ENCODE results near the gene CALD1.

CALD1 gene

GRCh38 chr7:134787064-134787463 is 7.6 kb downstream of the CALD1 start:
- Histone ChIP-seq H4K8ac (ENCODE audit: low read depth, low read length) (no peak overlapping the region), H3K36me3 (replicated peaks in 1 of 2; ENCODE audit: control insufficient read depth in 2 of 2, insufficient read depth in 2 of 2, low read length in 2 of 2) (peaks cover 0 to 2% of the 10 kb centered on the region in 2 donors), H3K4me2 (ENCODE audit: insufficient read depth, low read length, poor library complexity, severe bottlenecking) (no peak overlapping the region), H3K9me3 (replicated peaks in 1 of 2; ENCODE audit: control insufficient read depth in 2 of 2, insufficient read depth in 1 of 2, low read depth in 1 of 2, low read length in 2 of 2) (peaks cover 0 to 3% of the 10 kb centered on the region in 2 donors), H3K79me1 (ENCODE audit: low read depth, low read length) (no peaks in the 10 kb centered on the region), H3K4me3 (ENCODE audit: low read length in 2 of 2) (no peak overlapping the region), H3K27me3 (ENCODE audit: control insufficient read depth in 3 of 3, insufficient read depth in 3 of 3, low read depth in 1 of 3, low read length in 3 of 3) (no peaks in the 10 kb centered on the region), H2AFZ (ENCODE audit: low read length) (no peak overlapping the region), H3K4me1 (ENCODE audit: control insufficient read depth in 2 of 2, insufficient read depth in 1 of 2, low read depth in 1 of 2, low read length in 2 of 2) (peaks cover 5 to 20% of the 10 kb centered on the region in 2 donors), H3K18ac (ENCODE audit: low read length) (no peak overlapping the region), H3K9ac (ENCODE audit: low read depth, low read length, poor library complexity) (no peak overlapping the region), H2BK120ac (ENCODE audit: low read depth, low read length) (no peak overlapping the region), H2BK5ac (ENCODE audit: low read length) (no peak overlapping the region), H3K27ac (replicated peaks; ENCODE audit: low read length) (no peak overlapping the region), H4K91ac (ENCODE audit: low read depth, low read length, poor library complexity) (no peak overlapping the region), H2BK12ac (ENCODE audit: low read length) (no peak overlapping the region), H3K4ac (ENCODE audit: low read length) (no peak overlapping the region), H2BK15ac (ENCODE audit: low read length) (no peak overlapping the region), H2AK5ac (ENCODE audit: low read depth, low read length) (no peak overlapping the region), H3K23ac (ENCODE audit: low read depth, low read length, poor library complexity) (no peak overlapping the region), H3K14ac (ENCODE audit: low read length) (no peak overlapping the region)
- no CpG with 5 or more reads among the region's 2 CpGs for WGBS, 2 donors (ENCODE audit: extremely low coverage in 2 of 2, insufficient read length in 2 of 2, insufficient replicate concordance in 1 of 2)
- DNase-seq (ENCODE audit: low spot score): no peak

GRCh38 chr7:134787720-134788119 is 8.3 kb downstream of the CALD1 start:
- DNase-seq (ENCODE audit: low spot score): no peak
- no peak overlapping the region for H3K18ac ChIP-seq (ENCODE audit: low read length)
- peaks cover 5 to 20% of the 10 kb centered on the region in 2 donors for H3K4me1 ChIP-seq (ENCODE audit: control insufficient read depth in 2 of 2, insufficient read depth in 1 of 2, low read depth in 1 of 2, low read length in 2 of 2)
- H2AK5ac ChIP-seq (ENCODE audit: low read depth, low read length): no peak overlapping the region
- peaks cover 0 to 3% of the 10 kb centered on the region in 2 donors for H3K9me3 ChIP-seq (replicated peaks in 1 of 2; ENCODE audit: control insufficient read depth in 2 of 2, insufficient read depth in 1 of 2, low read depth in 1 of 2, low read length in 2 of 2)
- H2BK15ac ChIP-seq (ENCODE audit: low read length): no peak overlapping the region
- H4K91ac ChIP-seq (ENCODE audit: low read depth, low read length, poor library complexity): no peak overlapping the region
- H2BK12ac ChIP-seq (ENCODE audit: low read length): no peak overlapping the region
- no peak overlapping the region for H3K23ac ChIP-seq (ENCODE audit: low read depth, low read length, poor library complexity)
- H3K4ac ChIP-seq (ENCODE audit: low read length): no peak overlapping the region
- no peak overlapping the region for H3K9ac ChIP-seq (ENCODE audit: low read depth, low read length, poor library complexity)
- no CpG with 5 or more reads among the region's 3 CpGs for WGBS, 2 donors (ENCODE audit: extremely low coverage in 2 of 2, insufficient read length in 2 of 2, insufficient replicate concordance in 1 of 2)
- no peaks in the 10 kb centered on the region for H3K79me1 ChIP-seq (ENCODE audit: low read depth, low read length)
- H2BK120ac ChIP-seq (ENCODE audit: low read depth, low read length): no peak overlapping the region
- no peak overlapping the region for H3K27ac ChIP-seq (replicated peaks; ENCODE audit: low read length)
- H3K14ac ChIP-seq (ENCODE audit: low read length): no peak overlapping the region
- peaks cover 0 to 2% of the 10 kb centered on the region in 2 donors for H3K36me3 ChIP-seq (replicated peaks in 1 of 2; ENCODE audit: control insufficient read depth in 2 of 2, insufficient read depth in 2 of 2, low read length in 2 of 2)
- no peak overlapping the region for H2AFZ ChIP-seq (ENCODE audit: low read length)
- no peak overlapping the region for H3K4me2 ChIP-seq (ENCODE audit: insufficient read depth, low read length, poor library complexity, severe bottlenecking)
- H3K27me3 ChIP-seq (ENCODE audit: control insufficient read depth in 3 of 3, insufficient read depth in 3 of 3, low read depth in 1 of 3, low read length in 3 of 3): no peaks in the 10 kb centered on the region
- no peak overlapping the region for H2BK5ac ChIP-seq (ENCODE audit: low read length)
- no peak overlapping the region for H4K8ac ChIP-seq (ENCODE audit: low read depth, low read length)
- no peak overlapping the region for H3K4me3 ChIP-seq (ENCODE audit: low read length in 2 of 2)

- no CpG with 5 or more reads among the region's 2 CpGs for WGBS, 2 donors (ENCODE audit: extremely low coverage in 2 of 2, insufficient read length in 2 of 2, insufficient replicate concordance in 1 of 2)
- Histone ChIP-seq H3K27ac (replicated peaks; ENCODE audit: low read length) (no peak overlapping the region), H3K9me3 (replicated peaks in 1 of 2; ENCODE audit: control insufficient read depth in 2 of 2, insufficient read depth in 1 of 2, low read depth in 1 of 2, low read length in 2 of 2) (peaks cover 0 to 3% of the 10 kb centered on the region in 2 donors), H3K36me3 (replicated peaks in 1 of 2; ENCODE audit: control insufficient read depth in 2 of 2, insufficient read depth in 2 of 2, low read length in 2 of 2) (no peaks in the 10 kb centered on the region), H2BK5ac (ENCODE audit: low read length) (no peak overlapping the region), H3K14ac (ENCODE audit: low read length) (no peak overlapping the region), H3K9ac (ENCODE audit: low read depth, low read length, poor library complexity) (no peak overlapping the region), H3K4me3 (ENCODE audit: low read length in 2 of 2) (no peak overlapping the region), H3K18ac (ENCODE audit: low read length) (no peak overlapping the region), H2AFZ (ENCODE audit: low read length) (no peak overlapping the region), H4K91ac (ENCODE audit: low read depth, low read length, poor library complexity) (no peak overlapping the region), H2BK12ac (ENCODE audit: low read length) (no peak overlapping the region), H2BK15ac (ENCODE audit: low read length) (no peak overlapping the region), H3K4me2 (ENCODE audit: insufficient read depth, low read length, poor library complexity, severe bottlenecking) (no peak overlapping the region), H2AK5ac (ENCODE audit: low read depth, low read length) (no peak overlapping the region), H3K23ac (ENCODE audit: low read depth, low read length, poor library complexity) (no peak overlapping the region), H2BK120ac (ENCODE audit: low read depth, low read length) (no peak overlapping the region), H3K4ac (ENCODE audit: low read length) (no peak overlapping the region), H4K8ac (ENCODE audit: low read depth, low read length) (no peak overlapping the region), H3K4me1 (ENCODE audit: control insufficient read depth in 2 of 2, insufficient read depth in 1 of 2, low read depth in 1 of 2, low read length in 2 of 2) (peaks cover 4 to 17% of the 10 kb centered on the region in 2 donors), H3K27me3 (ENCODE audit: control insufficient read depth in 3 of 3, insufficient read depth in 3 of 3, low read depth in 1 of 3, low read length in 3 of 3) (no peaks in the 10 kb centered on the region), H3K79me1 (ENCODE audit: low read depth, low read length) (peaks cover 3% of the 10 kb centered on the region)
- DNase-seq (ENCODE audit: low spot score): no peak
Measured at GRCh38 chr7:134788191-134788590, 8.8 kb downstream of the CALD1 start.

GRCh38 chr7:134789967-134790685 is 10.7 kb downstream of the CALD1 start:
- no peak overlapping the region for H2BK15ac ChIP-seq (ENCODE audit: low read length)
- H3K27me3 ChIP-seq (ENCODE audit: control insufficient read depth in 3 of 3, insufficient read depth in 3 of 3, low read depth in 1 of 3, low read length in 3 of 3): no peaks in the 10 kb centered on the region
- peaks cover 2% of the 10 kb centered on the region in 2 donors for H3K4me1 ChIP-seq (ENCODE audit: control insufficient read depth in 2 of 2, insufficient read depth in 1 of 2, low read depth in 1 of 2, low read length in 2 of 2)
- peaks cover 3 to 4% of the 10 kb centered on the region in 2 donors for H3K9me3 ChIP-seq (replicated peaks in 1 of 2; ENCODE audit: control insufficient read depth in 2 of 2, insufficient read depth in 1 of 2, low read depth in 1 of 2, low read length in 2 of 2)
- peaks cover 0 to 4% of the 10 kb centered on the region in 2 donors for H3K36me3 ChIP-seq (replicated peaks in 1 of 2; ENCODE audit: control insufficient read depth in 2 of 2, insufficient read depth in 2 of 2, low read length in 2 of 2)
- H3K27ac ChIP-seq (replicated peaks; ENCODE audit: low read length): no peak overlapping the region
- H3K23ac ChIP-seq (ENCODE audit: low read depth, low read length, poor library complexity): no peak overlapping the region
- peaks cover 3% of the 10 kb centered on the region for H3K79me1 ChIP-seq (ENCODE audit: low read depth, low read length)
- H3K9ac ChIP-seq (ENCODE audit: low read depth, low read length, poor library complexity): no peak overlapping the region
- H2AK5ac ChIP-seq (ENCODE audit: low read depth, low read length): no peak overlapping the region
- no peak overlapping the region for H3K4me2 ChIP-seq (ENCODE audit: insufficient read depth, low read length, poor library complexity, severe bottlenecking)
- WGBS, 2 donors (ENCODE audit: extremely low coverage in 2 of 2, insufficient read length in 2 of 2, insufficient replicate concordance in 1 of 2): no CpG with 5 or more reads among the region's 2 CpGs
- no peak overlapping the region for H3K14ac ChIP-seq (ENCODE audit: low read length)
- no peak overlapping the region for H3K4ac ChIP-seq (ENCODE audit: low read length)
- DNase-seq (ENCODE audit: low spot score): no peak
- no peak overlapping the region for H3K18ac ChIP-seq (ENCODE audit: low read length)
- H2BK120ac ChIP-seq (ENCODE audit: low read depth, low read length): no peak overlapping the region
- peak overlapping the region; percentile 7 for H2AFZ ChIP-seq (ENCODE audit: low read length)
- no peak overlapping the region for H4K91ac ChIP-seq (ENCODE audit: low read depth, low read length, poor library complexity)
- no peak overlapping the region for H3K4me3 ChIP-seq (ENCODE audit: low read length in 2 of 2)
- H4K8ac ChIP-seq (ENCODE audit: low read depth, low read length): no peak overlapping the region
- no peak overlapping the region for H2BK5ac ChIP-seq (ENCODE audit: low read length)
- H2BK12ac ChIP-seq (ENCODE audit: low read length): no peak overlapping the region

Data from neuronal stem cell (in vitro differentiated cells).